ENCODE measurements around the gene IRAK3.
A peak's percentile ranks its signal among the peaks of the same experiment; 100 is the strongest.
"Not testable (repeated sequence)": the region's sequence is repeated elsewhere in the genome, so short reads cannot be mapped to it uniquely, and the experiment has no call there.

Gene IRAK3

GRCh38 chr12:66217342-66217917 lies 28.4 kb downstream of the IRAK3 start:
- no peak for DNase-seq (ENCODE audit: low spot score)

- DNase-seq (ENCODE audit: low spot score): no peak
Observed at GRCh38 chr12:66228462-66228861, 39.4 kb downstream of the IRAK3 start.

- no peak for DNase-seq (ENCODE audit: low spot score)
Observed at GRCh38 chr12:66232263-66232662, 43.2 kb downstream of the IRAK3 start.

- not testable (repeated sequence) for DNase-seq (ENCODE audit: low spot score)
Observed at GRCh38 chr12:66234037-66234693, 45.2 kb downstream of the IRAK3 start.

- peak; percentile 7 for DNase-seq (ENCODE audit: low spot score)
Observed at GRCh38 chr12:66234773-66235625, 46.0 kb downstream of the IRAK3 start.

GRCh38 chr12:66235626-66236281 lies 46.7 kb downstream of the IRAK3 start:
- no peak for DNase-seq (ENCODE audit: low spot score)

- not testable (repeated sequence) for DNase-seq (ENCODE audit: low spot score)
Observed at GRCh38 chr12:66236282-66236675, 47.3 kb downstream of the IRAK3 start.

- DNase-seq (ENCODE audit: low spot score): no peak
Observed at GRCh38 chr12:66236969-66237368, 48.0 kb downstream of the IRAK3 start.

- DNase-seq (ENCODE audit: low spot score): no peak
Observed at GRCh38 chr12:66237505-66238175, 48.6 kb downstream of the IRAK3 start.

- DNase-seq (ENCODE audit: low spot score): no peak
Observed at GRCh38 chr12:66239295-66239694, 50.3 kb downstream of the IRAK3 start.

GRCh38 chr12:66240096-66240820 lies 51.2 kb downstream of the IRAK3 start:
- DNase-seq (ENCODE audit: low spot score): no peak

- no peak for DNase-seq (ENCODE audit: low spot score)
Observed at GRCh38 chr12:66241061-66242043, 52.3 kb downstream of the IRAK3 start.

GRCh38 chr12:66242311-66242710 lies 53.3 kb downstream of the IRAK3 start:
- DNase-seq (ENCODE audit: low spot score): no peak

- DNase-seq (ENCODE audit: low spot score): no peak
Observed at GRCh38 chr12:66243911-66244310, 54.9 kb downstream of the IRAK3 start.

GRCh38 chr12:66244446-66244845 lies 55.4 kb downstream of the IRAK3 start:
- DNase-seq (ENCODE audit: low spot score): no peak

- DNase-seq (ENCODE audit: low spot score): no peak
Observed at GRCh38 chr12:66247741-66248140, 58.7 kb downstream of the IRAK3 start.

- DNase-seq (ENCODE audit: low spot score): no peak
Observed at GRCh38 chr12:66251049-66251448, 62.0 kb downstream of the IRAK3 start.

- no peak for DNase-seq (ENCODE audit: low spot score)
Observed at GRCh38 chr12:66252771-66253170, 63.8 kb downstream of the IRAK3 start.

- no peak for DNase-seq (ENCODE audit: low spot score)
Observed at GRCh38 chr12:66255737-66256136, 66.7 kb downstream of the IRAK3 start.

- no peak for DNase-seq (ENCODE audit: low spot score)
Observed at GRCh38 chr12:66258011-66258410, 69.0 kb downstream of the IRAK3 start.
